Activated T-helper 17 cell treated with anti-CD3 and anti-CD28 coated beads, Interleukin-2, amount 50 U/mL, for 72 hours (primary cell): ENCODE measurements around the gene CHD2. TPM values are rescaled to one million over a fixed set of nuclear protein-coding genes. Genes with fewer than 3 reads are reported as not detected.
A peak's percentile ranks its signal among the peaks of the same experiment; 100 is the strongest.

Source experiments
- ATAC-seq: fragments of 150-1000 bp; cut with Tn5 transposase; replicated peaks from 2 replicates; pipeline ENCODE4 v1.10.0; 2021; ENCODE audit warnings: mild to moderate bottlenecking, moderate library complexity
- H3K27ac Mint-ChIP-seq: one replicate; pipeline ENCODE4 v1.8.0; 2022; ENCODE audit warnings: mixed read lengths
- H3K27me3 Mint-ChIP-seq: one replicate; pipeline ENCODE4 v1.8.0; 2022; ENCODE audit warnings: mixed read lengths
- H3K36me3 Mint-ChIP-seq: one replicate; pipeline ENCODE4 v1.8.0; 2022; ENCODE audit warnings: low read depth, mild to moderate bottlenecking, mixed read lengths
- H3K4me1 Mint-ChIP-seq: one replicate; pipeline ENCODE4 v1.8.0; 2022; ENCODE audit warnings: mixed read lengths
- H3K4me3 Mint-ChIP-seq: one replicate; pipeline ENCODE4 v1.8.0; 2022; ENCODE audit warnings: mild to moderate bottlenecking, mixed read lengths
- H3K9me3 Mint-ChIP-seq: one replicate; pipeline ENCODE4 v1.8.0; 2022; ENCODE audit warnings: mixed read lengths
- total RNA-seq, 2 donors: library from RNA; stranded (reverse); gene quantifications; one replicate each; pipeline ENCODE4 v1.2.3, GENCODE V29; 2022

The CHD2 gene
- total RNA-seq, 2 donors from 2014 or later, result 159 to 357 TPM

GRCh38 chr15:93047621-93048425 is 147.7 kb downstream of the CHD2 start:
- Mint-ChIP-seq H3K36me3 (no peaks in the 10 kb centered on the region), H3K27ac (peak overlapping the region; percentile 13), H3K9me3 (peaks cover 8% of the 10 kb centered on the region), H3K4me1 (peaks cover 8% of the 10 kb centered on the region), H3K4me3 (no peak overlapping the region), H3K27me3 (no peaks in the 10 kb centered on the region)
- ATAC-seq, result peak; percentile 38

GRCh38 chr15:93048426-93048721 is 148.2 kb downstream of the CHD2 start:
- Mint-ChIP-seq H3K4me1 (peaks cover 8% of the 10 kb centered on the region), H3K27ac (no peak overlapping the region), H3K36me3 (no peaks in the 10 kb centered on the region), H3K9me3 (peaks cover 8% of the 10 kb centered on the region), H3K4me3 (no peak overlapping the region), H3K27me3 (no peaks in the 10 kb centered on the region)
- no peak for ATAC-seq

- H3K9me3 Mint-ChIP-seq, result peaks cover 8% of the 10 kb centered on the region
- ATAC-seq, result no peak
- H3K4me1 Mint-ChIP-seq, result peaks cover 8% of the 10 kb centered on the region
- H3K4me3 Mint-ChIP-seq, result no peak overlapping the region
- no peaks in the 10 kb centered on the region for H3K36me3 Mint-ChIP-seq
- H3K27ac Mint-ChIP-seq, result no peak overlapping the region
- H3K27me3 Mint-ChIP-seq, result no peaks in the 10 kb centered on the region
These were observed 148.6 kb downstream of the CHD2 start for GRCh38 chr15:93048759-93049161.

GRCh38 chr15:93049233-93049632 is 149.1 kb downstream of the CHD2 start:
- H3K27me3 Mint-ChIP-seq, result no peaks in the 10 kb centered on the region
- no peak for ATAC-seq
- peaks cover 8% of the 10 kb centered on the region for H3K9me3 Mint-ChIP-seq
- H3K4me3 Mint-ChIP-seq, result no peak overlapping the region
- no peak overlapping the region for H3K27ac Mint-ChIP-seq
- H3K36me3 Mint-ChIP-seq, result no peaks in the 10 kb centered on the region
- H3K4me1 Mint-ChIP-seq, result peaks cover 8% of the 10 kb centered on the region

GRCh38 chr15:93049914-93050578 is 149.9 kb downstream of the CHD2 start:
- H3K9me3 Mint-ChIP-seq, result peaks cover 8% of the 10 kb centered on the region
- H3K27me3 Mint-ChIP-seq, result no peaks in the 10 kb centered on the region
- H3K4me3 Mint-ChIP-seq, result no peak overlapping the region
- H3K27ac Mint-ChIP-seq, result no peak overlapping the region
- H3K36me3 Mint-ChIP-seq, result no peaks in the 10 kb centered on the region
- no peak for ATAC-seq
- H3K4me1 Mint-ChIP-seq, result peaks cover 8% of the 10 kb centered on the region

GRCh38 chr15:93050648-93051047 is 150.5 kb downstream of the CHD2 start:
- H3K27me3 Mint-ChIP-seq, result no peaks in the 10 kb centered on the region
- no peaks in the 10 kb centered on the region for H3K36me3 Mint-ChIP-seq
- H3K4me1 Mint-ChIP-seq, result peaks cover 8% of the 10 kb centered on the region
- H3K9me3 Mint-ChIP-seq, result peaks cover 8% of the 10 kb centered on the region
- ATAC-seq, result no peak
- no peak overlapping the region for H3K27ac Mint-ChIP-seq
- H3K4me3 Mint-ChIP-seq, result no peak overlapping the region

GRCh38 chr15:93051236-93052089 is 151.3 kb downstream of the CHD2 start:
- peaks cover 8% of the 10 kb centered on the region for H3K4me1 Mint-ChIP-seq
- H3K27me3 Mint-ChIP-seq, result no peaks in the 10 kb centered on the region
- peaks cover under 1% of the 10 kb centered on the region for H3K9me3 Mint-ChIP-seq
- H3K27ac Mint-ChIP-seq, result no peak overlapping the region
- H3K4me3 Mint-ChIP-seq, result no peak overlapping the region
- no peak for ATAC-seq
- no peaks in the 10 kb centered on the region for H3K36me3 Mint-ChIP-seq

GRCh38 chr15:93052090-93052879 is 152.2 kb downstream of the CHD2 start:
- Mint-ChIP-seq H3K27ac (no peak overlapping the region), H3K27me3 (no peaks in the 10 kb centered on the region), H3K36me3 (no peaks in the 10 kb centered on the region), H3K4me3 (no peak overlapping the region), H3K4me1 (peaks cover 8% of the 10 kb centered on the region), H3K9me3 (no peaks in the 10 kb centered on the region)
- no peak for ATAC-seq

GRCh38 chr15:93055211-93055610 is 155.1 kb downstream of the CHD2 start:
- no peak overlapping the region for H3K4me3 Mint-ChIP-seq
- no peak for ATAC-seq
- H3K27ac Mint-ChIP-seq, result no peak overlapping the region
- H3K27me3 Mint-ChIP-seq, result no peaks in the 10 kb centered on the region
- no peaks in the 10 kb centered on the region for H3K9me3 Mint-ChIP-seq
- no peaks in the 10 kb centered on the region for H3K4me1 Mint-ChIP-seq
- no peaks in the 10 kb centered on the region for H3K36me3 Mint-ChIP-seq

GRCh38 chr15:93056836-93057235 is 156.7 kb downstream of the CHD2 start:
- H3K4me3 Mint-ChIP-seq, result no peak overlapping the region
- H3K27me3 Mint-ChIP-seq, result no peaks in the 10 kb centered on the region
- H3K27ac Mint-ChIP-seq, result no peak overlapping the region
- H3K9me3 Mint-ChIP-seq, result no peaks in the 10 kb centered on the region
- H3K4me1 Mint-ChIP-seq, result no peaks in the 10 kb centered on the region
- ATAC-seq, result no peak
- no peaks in the 10 kb centered on the region for H3K36me3 Mint-ChIP-seq

GRCh38 chr15:93057618-93058017 is 157.5 kb downstream of the CHD2 start:
- Mint-ChIP-seq H3K36me3 (no peaks in the 10 kb centered on the region), H3K27me3 (peaks cover 3% of the 10 kb centered on the region), H3K27ac (no peak overlapping the region)

GRCh38 chr15:93058128-93058527 is 158.0 kb downstream of the CHD2 start:
- Mint-ChIP-seq H3K27me3 (peaks cover 6% of the 10 kb centered on the region), H3K36me3 (no peaks in the 10 kb centered on the region), H3K4me3 (no peak overlapping the region), H3K4me1 (no peaks in the 10 kb centered on the region), H3K9me3 (no peaks in the 10 kb centered on the region), H3K27ac (no peak overlapping the region)
- ATAC-seq, result no peak

More at GRCh38 chr15:93057618-93058017, 157.5 kb downstream of the CHD2 start:
- no peak for ATAC-seq
- no peaks in the 10 kb centered on the region for H3K9me3 Mint-ChIP-seq
- no peak overlapping the region for H3K4me3 Mint-ChIP-seq
- H3K4me1 Mint-ChIP-seq, result no peaks in the 10 kb centered on the region

GRCh38 chr15:93058904-93059427 is 158.8 kb downstream of the CHD2 start:
- no peak for ATAC-seq
- H3K9me3 Mint-ChIP-seq, result no peaks in the 10 kb centered on the region
- peaks cover 6% of the 10 kb centered on the region for H3K27me3 Mint-ChIP-seq

GRCh38 chr15:93059442-93059841 is 159.3 kb downstream of the CHD2 start:
- Mint-ChIP-seq H3K4me1 (no peaks in the 10 kb centered on the region), H3K4me3 (no peak overlapping the region), H3K27me3 (peaks cover 6% of the 10 kb centered on the region), H3K27ac (no peak overlapping the region), H3K36me3 (no peaks in the 10 kb centered on the region), H3K9me3 (no peaks in the 10 kb centered on the region)
- ATAC-seq, result no peak

More at GRCh38 chr15:93058904-93059427, 158.8 kb downstream of the CHD2 start:
- Mint-ChIP-seq H3K4me1 (no peaks in the 10 kb centered on the region), H3K27ac (no peak overlapping the region), H3K36me3 (no peaks in the 10 kb centered on the region), H3K4me3 (no peak overlapping the region)
